Measurements from ENCODE around the gene SH3BP1. TPM values are rescaled to one million over a fixed set of nuclear protein-coding genes. Genes with fewer than 3 reads are reported as not detected.

The SH3BP1 gene
- total RNA-seq, 1 experiment from 2014 or later: 39.4 TPM

DNA sequence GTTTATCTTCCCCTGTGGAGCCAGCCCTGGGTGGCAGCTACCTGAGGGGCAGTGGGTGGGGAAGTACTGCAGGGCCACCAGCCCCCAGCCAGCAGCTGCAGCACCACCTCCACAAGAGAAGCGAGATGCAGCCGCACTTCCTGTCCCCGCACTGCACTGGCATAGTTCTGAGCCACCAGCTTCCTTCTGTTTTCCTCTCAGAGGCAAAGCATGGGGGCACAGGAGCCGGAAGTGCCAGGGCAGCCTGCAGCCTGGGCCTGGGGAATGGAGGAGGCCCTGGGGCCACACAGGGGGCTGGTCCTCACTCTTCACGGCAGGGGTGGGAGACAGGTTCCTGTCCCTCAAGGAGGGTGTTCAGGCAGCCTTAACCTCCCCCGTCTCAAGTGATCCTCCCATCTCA is 11.9 kb upstream of the SH3BP1 start:
- POLR2A ChIA-PET: no interaction called here
- CTCF ChIA-PET: interaction anchor here (0.9 to 11.4 kb wide), 7 partner anchors 9 to 180 kb away, joined by 3 to 152 read pairs (median 5); partner anchors contain the start of genes GCAT and GGA1
- Mint-ChIP-seq H3K36me3 (peaks cover 2% of the 10 kb centered on the region; the same call in 1 of the 2 replicates), H3K4me1 (peaks cover 3% of the 10 kb centered on the region), H3K27ac (no peak overlapping the region), H3K27me3 (ENCODE audit: low read depth) (no peaks in the 10 kb centered on the region), H3K4me3 (no peak overlapping the region), H3K9me3 (no peaks in the 10 kb centered on the region)
- ATAC-seq: no peak
- TF ChIP-seq IRF2 (CRISPR knock-in tag; IDR thresholded peaks at IDR 0.05; ENCODE audit: borderline replicate concordance, low read depth) (no peak), MYBL2 (CRISPR knock-in tag; IDR thresholded peaks at IDR 0.05) (no peak), NR2C2 (CRISPR knock-in tag; IDR thresholded peaks at IDR 0.05) (no peak), ZNF416 (CRISPR knock-in tag; IDR thresholded peaks at IDR 0.05) (no peak), CBFB (CRISPR knock-in tag; IDR thresholded peaks at IDR 0.05; ENCODE audit: low read depth) (no peak)
- TF ChIP-seq, protein P1, sequence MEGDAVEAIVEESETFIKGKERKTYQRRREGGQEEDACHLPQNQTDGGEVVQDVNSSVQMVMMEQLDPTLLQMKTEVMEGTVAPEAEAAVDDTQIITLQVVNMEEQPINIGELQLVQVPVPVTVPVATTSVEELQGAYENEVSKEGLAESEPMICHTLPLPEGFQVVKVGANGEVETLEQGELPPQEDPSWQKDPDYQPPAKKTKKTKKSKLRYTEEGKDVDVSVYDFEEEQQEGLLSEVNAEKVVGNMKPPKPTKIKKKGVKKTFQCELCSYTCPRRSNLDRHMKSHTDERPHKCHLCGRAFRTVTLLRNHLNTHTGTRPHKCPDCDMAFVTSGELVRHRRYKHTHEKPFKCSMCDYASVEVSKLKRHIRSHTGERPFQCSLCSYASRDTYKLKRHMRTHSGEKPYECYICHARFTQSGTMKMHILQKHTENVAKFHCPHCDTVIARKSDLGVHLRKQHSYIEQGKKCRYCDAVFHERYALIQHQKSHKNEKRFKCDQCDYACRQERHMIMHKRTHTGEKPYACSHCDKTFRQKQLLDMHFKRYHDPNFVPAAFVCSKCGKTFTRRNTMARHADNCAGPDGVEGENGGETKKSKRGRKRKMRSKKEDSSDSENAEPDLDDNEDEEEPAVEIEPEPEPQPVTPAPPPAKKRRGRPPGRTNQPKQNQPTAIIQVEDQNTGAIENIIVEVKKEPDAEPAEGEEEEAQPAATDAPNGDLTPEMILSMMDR (IDR thresholded peaks at IDR 0.05): no peak
- TF ChIP-seq, protein P2, sequence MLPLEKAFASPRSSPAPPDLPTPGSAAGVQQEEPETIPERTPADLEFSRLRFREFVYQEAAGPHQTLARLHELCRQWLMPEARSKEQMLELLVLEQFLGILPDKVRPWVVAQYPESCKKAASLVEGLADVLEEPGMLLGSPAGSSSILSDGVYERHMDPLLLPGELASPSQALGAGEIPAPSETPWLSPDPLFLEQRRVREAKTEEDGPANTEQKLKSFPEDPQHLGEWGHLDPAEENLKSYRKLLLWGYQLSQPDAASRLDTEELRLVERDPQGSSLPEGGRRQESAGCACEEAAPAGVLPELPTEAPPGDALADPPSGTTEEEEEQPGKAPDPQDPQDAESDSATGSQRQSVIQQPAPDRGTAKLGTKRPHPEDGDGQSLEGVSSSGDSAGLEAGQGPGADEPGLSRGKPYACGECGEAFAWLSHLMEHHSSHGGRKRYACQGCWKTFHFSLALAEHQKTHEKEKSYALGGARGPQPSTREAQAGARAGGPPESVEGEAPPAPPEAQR (CRISPR knock-in tag; IDR thresholded peaks at IDR 0.05): no peak
- TF ChIP-seq, protein P3, sequence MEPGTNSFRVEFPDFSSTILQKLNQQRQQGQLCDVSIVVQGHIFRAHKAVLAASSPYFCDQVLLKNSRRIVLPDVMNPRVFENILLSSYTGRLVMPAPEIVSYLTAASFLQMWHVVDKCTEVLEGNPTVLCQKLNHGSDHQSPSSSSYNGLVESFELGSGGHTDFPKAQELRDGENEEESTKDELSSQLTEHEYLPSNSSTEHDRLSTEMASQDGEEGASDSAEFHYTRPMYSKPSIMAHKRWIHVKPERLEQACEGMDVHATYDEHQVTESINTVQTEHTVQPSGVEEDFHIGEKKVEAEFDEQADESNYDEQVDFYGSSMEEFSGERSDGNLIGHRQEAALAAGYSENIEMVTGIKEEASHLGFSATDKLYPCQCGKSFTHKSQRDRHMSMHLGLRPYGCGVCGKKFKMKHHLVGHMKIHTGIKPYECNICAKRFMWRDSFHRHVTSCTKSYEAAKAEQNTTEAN (CRISPR knock-in tag; IDR thresholded peaks at IDR 0.05): no peak
- TF ChIP-seq, protein P4, sequence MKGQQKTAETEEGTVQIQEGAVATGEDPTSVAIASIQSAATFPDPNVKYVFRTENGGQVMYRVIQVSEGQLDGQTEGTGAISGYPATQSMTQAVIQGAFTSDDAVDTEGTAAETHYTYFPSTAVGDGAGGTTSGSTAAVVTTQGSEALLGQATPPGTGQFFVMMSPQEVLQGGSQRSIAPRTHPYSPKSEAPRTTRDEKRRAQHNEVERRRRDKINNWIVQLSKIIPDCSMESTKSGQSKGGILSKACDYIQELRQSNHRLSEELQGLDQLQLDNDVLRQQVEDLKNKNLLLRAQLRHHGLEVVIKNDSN (CRISPR knock-in tag; IDR thresholded peaks at IDR 0.05): no peak
- DNase-seq (ENCODE audit: low spot score): no peak

DNA sequence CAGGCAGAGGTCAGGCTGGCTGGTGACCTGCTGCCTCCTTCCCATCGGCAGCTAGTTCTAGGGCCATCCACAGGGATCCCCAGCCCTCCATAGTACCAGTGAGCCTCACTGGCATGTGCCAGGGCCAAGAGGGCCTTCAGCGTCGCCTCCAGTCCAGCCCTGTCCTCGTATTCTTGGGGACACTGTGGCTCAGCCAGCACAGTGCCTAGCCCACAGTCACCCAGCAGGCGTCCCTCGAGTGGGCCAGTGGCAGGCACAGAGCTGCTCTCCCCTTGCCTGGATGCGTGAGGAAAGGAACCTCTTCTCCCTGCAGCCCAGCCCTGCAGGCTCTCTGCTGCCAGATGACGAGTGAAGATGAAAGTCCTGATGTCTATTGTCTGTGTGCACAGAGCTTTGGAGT is 10.6 kb upstream of the SH3BP1 start:
- CTCF ChIA-PET: interaction anchor here (1.2 to 11.4 kb wide), 4 partner anchors 8 to 82 kb away, joined by 4 to 152 read pairs (median 19); partner anchors contain the start of gene GGA1
- no peaks in the 10 kb centered on the region for H3K36me3 Mint-ChIP-seq
- DNase-seq (ENCODE audit: low spot score): no peak
- H3K27ac Mint-ChIP-seq: no peak overlapping the region
- H3K9me3 Mint-ChIP-seq: no peaks in the 10 kb centered on the region
- POLR2A ChIA-PET: no interaction called here
- H3K4me3 Mint-ChIP-seq: no peak overlapping the region
- ATAC-seq: no peak
- no peak for TF ChIP-seq ZNF423 (CRISPR knock-in tag; IDR thresholded peaks at IDR 0.05)
- TF ChIP-seq ATF1 (CRISPR knock-in tag; IDR thresholded peaks at IDR 0.05): no peak
- TF ChIP-seq NR1H2 (CRISPR knock-in tag; IDR thresholded peaks at IDR 0.05): no peak
- TF ChIP-seq ESRRA (CRISPR knock-in tag; IDR thresholded peaks at IDR 0.05; ENCODE audit: borderline replicate concordance): no peak
- TF ChIP-seq, protein P5, sequence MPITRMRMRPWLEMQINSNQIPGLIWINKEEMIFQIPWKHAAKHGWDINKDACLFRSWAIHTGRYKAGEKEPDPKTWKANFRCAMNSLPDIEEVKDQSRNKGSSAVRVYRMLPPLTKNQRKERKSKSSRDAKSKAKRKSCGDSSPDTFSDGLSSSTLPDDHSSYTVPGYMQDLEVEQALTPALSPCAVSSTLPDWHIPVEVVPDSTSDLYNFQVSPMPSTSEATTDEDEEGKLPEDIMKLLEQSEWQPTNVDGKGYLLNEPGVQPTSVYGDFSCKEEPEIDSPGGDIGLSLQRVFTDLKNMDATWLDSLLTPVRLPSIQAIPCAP (CRISPR knock-in tag; IDR thresholded peaks at IDR 0.05): no peak
- no peak for TF ChIP-seq SMAD3 (CRISPR knock-in tag; IDR thresholded peaks at IDR 0.05; ENCODE audit: borderline replicate concordance)
- TF ChIP-seq, protein P6, sequence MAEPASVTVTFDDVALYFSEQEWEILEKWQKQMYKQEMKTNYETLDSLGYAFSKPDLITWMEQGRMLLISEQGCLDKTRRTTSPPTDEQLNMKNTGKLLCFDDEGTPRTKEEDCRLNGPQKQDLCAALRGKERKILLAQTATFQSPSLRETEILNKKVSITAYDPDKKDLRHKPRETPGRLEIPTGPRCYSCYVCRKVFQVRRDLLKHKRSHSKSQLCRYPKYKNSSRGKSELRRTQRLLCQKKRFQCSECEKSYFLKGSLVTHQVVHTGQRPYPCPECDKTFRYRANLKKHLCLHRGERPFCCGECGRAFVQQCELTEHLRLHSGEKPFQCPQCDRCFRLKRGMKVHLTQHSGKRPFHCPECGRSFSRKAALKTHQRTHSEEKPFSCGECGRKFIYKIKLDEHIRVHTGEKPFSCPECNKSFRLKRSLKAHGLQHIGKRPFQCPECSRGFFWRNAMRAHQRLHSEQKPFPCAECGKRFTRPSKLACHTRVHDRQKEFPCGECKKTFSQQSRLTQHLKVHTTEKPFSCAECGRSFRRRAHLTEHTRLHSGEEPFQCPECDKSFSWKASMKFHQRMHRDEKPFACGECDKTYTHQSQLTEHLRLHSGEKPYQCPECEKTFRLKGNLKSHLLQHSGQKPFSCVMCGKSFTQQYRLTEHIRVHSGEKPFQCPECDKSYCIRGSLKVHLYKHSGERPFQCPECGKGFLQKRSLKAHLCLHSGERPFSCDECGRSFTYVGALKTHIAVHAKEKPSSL (CRISPR knock-in tag; conservative IDR thresholded peaks at IDR 0.05): no peak
- TF ChIP-seq, protein P7, sequence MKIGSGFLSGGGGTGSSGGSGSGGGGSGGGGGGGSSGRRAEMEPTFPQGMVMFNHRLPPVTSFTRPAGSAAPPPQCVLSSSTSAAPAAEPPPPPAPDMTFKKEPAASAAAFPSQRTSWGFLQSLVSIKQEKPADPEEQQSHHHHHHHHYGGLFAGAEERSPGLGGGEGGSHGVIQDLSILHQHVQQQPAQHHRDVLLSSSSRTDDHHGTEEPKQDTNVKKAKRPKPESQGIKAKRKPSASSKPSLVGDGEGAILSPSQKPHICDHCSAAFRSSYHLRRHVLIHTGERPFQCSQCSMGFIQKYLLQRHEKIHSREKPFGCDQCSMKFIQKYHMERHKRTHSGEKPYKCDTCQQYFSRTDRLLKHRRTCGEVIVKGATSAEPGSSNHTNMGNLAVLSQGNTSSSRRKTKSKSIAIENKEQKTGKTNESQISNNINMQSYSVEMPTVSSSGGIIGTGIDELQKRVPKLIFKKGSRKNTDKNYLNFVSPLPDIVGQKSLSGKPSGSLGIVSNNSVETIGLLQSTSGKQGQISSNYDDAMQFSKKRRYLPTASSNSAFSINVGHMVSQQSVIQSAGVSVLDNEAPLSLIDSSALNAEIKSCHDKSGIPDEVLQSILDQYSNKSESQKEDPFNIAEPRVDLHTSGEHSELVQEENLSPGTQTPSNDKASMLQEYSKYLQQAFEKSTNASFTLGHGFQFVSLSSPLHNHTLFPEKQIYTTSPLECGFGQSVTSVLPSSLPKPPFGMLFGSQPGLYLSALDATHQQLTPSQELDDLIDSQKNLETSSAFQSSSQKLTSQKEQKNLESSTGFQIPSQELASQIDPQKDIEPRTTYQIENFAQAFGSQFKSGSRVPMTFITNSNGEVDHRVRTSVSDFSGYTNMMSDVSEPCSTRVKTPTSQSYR (CRISPR knock-in tag; IDR thresholded peaks at IDR 0.05): no peak
- no peak for TF ChIP-seq RORB (CRISPR knock-in tag; IDR thresholded peaks at IDR 0.05)
- no peak for TF ChIP-seq HMGA2 (CRISPR knock-in tag; IDR thresholded peaks at IDR 0.05)
- peaks cover 6% of the 10 kb centered on the region for H3K4me1 Mint-ChIP-seq
- no peaks in the 10 kb centered on the region for H3K27me3 Mint-ChIP-seq (ENCODE audit: low read depth)

All from WTC11 (cell line).